ENCODE results near the gene NHS.
"Not testable (repeated sequence)": the region's sequence is repeated elsewhere in the genome, so short reads cannot be mapped to it uniquely, and the experiment has no call there.

The NHS gene

GRCh38 chrX:17405225-17405969 is 30.4 kb downstream of the NHS start:
- no peak for DNase-seq (ENCODE audit: low read depth)

GRCh38 chrX:17409566-17410290 is 34.7 kb downstream of the NHS start:
- no peak for DNase-seq (ENCODE audit: low read depth)

- DNase-seq (ENCODE audit: low read depth), result no peak
Measured at GRCh38 chrX:17410651-17411050, 35.7 kb downstream of the NHS start.

- DNase-seq (ENCODE audit: low read depth), result no peak
Measured at GRCh38 chrX:17411205-17411604, 36.2 kb downstream of the NHS start.

- DNase-seq (ENCODE audit: low read depth), result no peak
Measured at GRCh38 chrX:17412692-17413091, 37.7 kb downstream of the NHS start.

- DNase-seq (ENCODE audit: low read depth), result no peak
Measured at GRCh38 chrX:17413228-17413627, 38.2 kb downstream of the NHS start.

GRCh38 chrX:17414027-17414658 is 39.1 kb downstream of the NHS start:
- DNase-seq (ENCODE audit: low read depth), result no peak

- no peak for DNase-seq (ENCODE audit: low read depth)
Measured at GRCh38 chrX:17414839-17415238, 39.8 kb downstream of the NHS start.

GRCh38 chrX:17415242-17415810 is 40.3 kb downstream of the NHS start:
- DNase-seq (ENCODE audit: low read depth), result no peak

GRCh38 chrX:17417372-17417771 is 42.4 kb downstream of the NHS start:
- no peak for DNase-seq (ENCODE audit: low read depth)

- no peak for DNase-seq (ENCODE audit: low read depth)
Measured at GRCh38 chrX:17425136-17425535, 50.1 kb downstream of the NHS start.

GRCh38 chrX:17425551-17425950 is 50.6 kb downstream of the NHS start:
- DNase-seq (ENCODE audit: low read depth), result no peak

- no peak for DNase-seq (ENCODE audit: low read depth)
Measured at GRCh38 chrX:17431171-17431570, 56.2 kb downstream of the NHS start.

- no peak for DNase-seq (ENCODE audit: low read depth)
Measured at GRCh38 chrX:17432158-17432557, 57.2 kb downstream of the NHS start.

- no peak for DNase-seq (ENCODE audit: low read depth)
Measured at GRCh38 chrX:17433965-17434364, 59.0 kb downstream of the NHS start.

GRCh38 chrX:17435476-17435875 is 60.5 kb downstream of the NHS start:
- no peak for DNase-seq (ENCODE audit: low read depth)

- DNase-seq (ENCODE audit: low read depth), result no peak
Measured at GRCh38 chrX:17438221-17438620, 63.2 kb downstream of the NHS start.

- no peak for DNase-seq (ENCODE audit: low read depth)
Measured at GRCh38 chrX:17440258-17440657, 65.3 kb downstream of the NHS start.

- DNase-seq (ENCODE audit: low read depth), result no peak
Measured at GRCh38 chrX:17440836-17441235, 65.8 kb downstream of the NHS start.

GRCh38 chrX:17441965-17442364 is 67.0 kb downstream of the NHS start:
- DNase-seq (ENCODE audit: low read depth), result no peak

- no peak for DNase-seq (ENCODE audit: low read depth)
Measured at GRCh38 chrX:17442898-17443297, 67.9 kb downstream of the NHS start.

GRCh38 chrX:17443556-17443955 is 68.6 kb downstream of the NHS start:
- DNase-seq (ENCODE audit: low read depth), result no peak

- not testable (repeated sequence) for DNase-seq (ENCODE audit: low read depth)
Measured at GRCh38 chrX:17446269-17446668, 71.3 kb downstream of the NHS start.

Data from stimulated activated CD8-positive, alpha-beta memory T cell treated with anti-CD3 and anti-CD28 coated beads, Interleukin-15, amount 100 ng/mL, for 1 hour (primary cell).